GM23248 (cell line): ENCODE data around the gene MOV10.

Source experiments
- EZH2 ChIP-seq: fragments of 200-600 bp; sonication (generic); IDR thresholded peaks from 2 replicates; pipeline ENCODE4 v1.6.1; 2018; ENCODE audit warnings: antibody characterized with exemption, mild to moderate bottlenecking; ENCODE audit not compliant: insufficient read depth, poor library complexity, severe bottlenecking
- EZH2phosphoT487 ChIP-seq: fragments of 200-600 bp; sonication (generic); IDR thresholded peaks from 2 replicates; pipeline ENCODE4 v1.6.1; 2018; ENCODE audit warnings: antibody characterized with exemption, moderate library complexity, mild to moderate bottlenecking, low read depth; ENCODE audit not compliant: insufficient read depth

- no peak for TF ChIP-seq EZH2
- no peak for TF ChIP-seq EZH2phosphoT487
These were observed 29.2 kb downstream of the MOV10 start for GRCh38 chr1:112703706-112704105.
